ENCODE measurements around the gene EGR2. TPM values are rescaled to one million over a fixed set of nuclear protein-coding genes. Genes with fewer than 3 reads are reported as not detected.

The EGR2 gene
- total RNA-seq, 1 experiment from 2014 or later, result 2.6 TPM

GRCh38 chr10:62847433-62847832, 31.3 kb upstream of the EGR2 start:
- Histone ChIP-seq H3K23ac (ENCODE audit: insufficient read length, low read depth, low read length) (no peak overlapping the region), H3K23me2 (ENCODE audit: insufficient read length, low read depth, low read length, poor library complexity, severe bottlenecking) (no peaks in the 10 kb centered on the region), H3K79me2 (ENCODE audit: insufficient read depth, low read length) (no peaks in the 10 kb centered on the region), H3K27ac (ENCODE audit: insufficient read length, low read depth, low read length) (no peak overlapping the region), H2BK15ac (ENCODE audit: low read depth, low read length) (no peak overlapping the region), H2BK5ac (ENCODE audit: insufficient read length, low read length) (no peak overlapping the region), H2BK120ac (ENCODE audit: low read depth, low read length, poor library complexity, severe bottlenecking) (no peak overlapping the region), H3T11ph (ENCODE audit: low read length) (no peak overlapping the region), H2AK5ac (ENCODE audit: insufficient read length, low read length) (no peak overlapping the region), H4K91ac (ENCODE audit: insufficient read length, low read depth, low read length) (no peak overlapping the region), H4K20me1 (ENCODE audit: control insufficient read depth, insufficient read depth, insufficient read length) (no peaks in the 10 kb centered on the region), H3K18ac (ENCODE audit: insufficient read length, low read depth, low read length) (no peak overlapping the region), H3K4me1 (ENCODE audit: insufficient read depth, low read length) (no peaks in the 10 kb centered on the region), H3K56ac (ENCODE audit: insufficient read length, low read depth, low read length) (no peak overlapping the region), H4K5ac (ENCODE audit: insufficient read length, low read depth, low read length) (no peak overlapping the region), H3K4ac (ENCODE audit: low read depth, low read length) (no peak overlapping the region), H4K8ac (replicated peaks; ENCODE audit: insufficient read length, low read depth, low read length) (no peak overlapping the region), H2BK20ac (ENCODE audit: low read depth, low read length, poor library complexity, severe bottlenecking) (no peak overlapping the region), H2BK12ac (ENCODE audit: insufficient read length, low read depth, low read length) (no peak overlapping the region), H3K4me2 (ENCODE audit: insufficient read depth, insufficient read length, low read length) (no peak overlapping the region), H3K9me3 (ENCODE audit: control insufficient read depth, low read depth, low read length) (no peaks in the 10 kb centered on the region), H3K79me1 (ENCODE audit: insufficient read depth, low read depth, low read length, poor library complexity, severe bottlenecking) (no peaks in the 10 kb centered on the region), H3K14ac (ENCODE audit: insufficient read depth, low read length) (no peak overlapping the region), H3K27me3 (ENCODE audit: insufficient read depth, low read length) (no peaks in the 10 kb centered on the region), H3K9ac (ENCODE audit: extremely low read depth, insufficient read length, low read length) (no peak overlapping the region), H2AFZ (ENCODE audit: low read length) (no peak overlapping the region)
- Mint-ChIP-seq H3K9me3 (peaks cover 0 to 2% of the 10 kb centered on the region in 2 experiments; a peak in 2 of 5 replicates), H3K36me3 (ENCODE audit: insufficient read depth in 1 of 3, low read depth in 3 of 3) (no peaks in the 10 kb centered on the region), H3K4me1 (no peaks in the 10 kb centered on the region), H3K27ac (no peak overlapping the region), H3K27me3 (ENCODE audit: low read depth) (peaks cover 2% of the 10 kb centered on the region), H3K4me3 (no peak overlapping the region)
- TF ChIP-seq CTCF (conservative IDR thresholded peaks at IDR 0.05), result no peak
- DNase-seq, result no peak

All from H9 (cell line).